Transverse colon (tissue), 4 donors: ENCODE results near the gene EFHB.

Source experiments
- CTCF ChIP-seq, 5 experiments: fragments of 200-600 bp in 3 of 5; fragments of 450-650 bp in 2 of 5; sonication (generic) in 3 of 5; IDR thresholded peaks; 1 replicate in 2 of 5; 2 replicates in 3 of 5; pipeline ENCODE4 v1.5.1; 2016 to 2017; ENCODE audit warnings: antibody characterized with exemption in 5 of 5, inconsistent platforms in 3 of 5, mild to moderate bottlenecking in 2 of 5, moderate library complexity in 1 of 5
- EP300 ChIP-seq: sonication (generic); formaldehyde crosslinking; IDR thresholded peaks from one replicate; pipeline ENCODE4 v1.6.1; 2017; ENCODE audit warnings: antibody characterized with exemption, low read depth
- POLR2A ChIP-seq: fragments of 450-650 bp; IDR thresholded peaks from one replicate; pipeline ENCODE4 v1.6.1; 2016; ENCODE audit warnings: antibody characterized with exemption, mild to moderate bottlenecking, moderate library complexity
- POLR2AphosphoS5 ChIP-seq, 3 donors: sonication (generic); formaldehyde crosslinking; IDR thresholded peaks; one replicate each; pipeline ENCODE4 v1.6.1; 2016; ENCODE audit warnings: antibody characterized with exemption in 3 of 3

DNA sequence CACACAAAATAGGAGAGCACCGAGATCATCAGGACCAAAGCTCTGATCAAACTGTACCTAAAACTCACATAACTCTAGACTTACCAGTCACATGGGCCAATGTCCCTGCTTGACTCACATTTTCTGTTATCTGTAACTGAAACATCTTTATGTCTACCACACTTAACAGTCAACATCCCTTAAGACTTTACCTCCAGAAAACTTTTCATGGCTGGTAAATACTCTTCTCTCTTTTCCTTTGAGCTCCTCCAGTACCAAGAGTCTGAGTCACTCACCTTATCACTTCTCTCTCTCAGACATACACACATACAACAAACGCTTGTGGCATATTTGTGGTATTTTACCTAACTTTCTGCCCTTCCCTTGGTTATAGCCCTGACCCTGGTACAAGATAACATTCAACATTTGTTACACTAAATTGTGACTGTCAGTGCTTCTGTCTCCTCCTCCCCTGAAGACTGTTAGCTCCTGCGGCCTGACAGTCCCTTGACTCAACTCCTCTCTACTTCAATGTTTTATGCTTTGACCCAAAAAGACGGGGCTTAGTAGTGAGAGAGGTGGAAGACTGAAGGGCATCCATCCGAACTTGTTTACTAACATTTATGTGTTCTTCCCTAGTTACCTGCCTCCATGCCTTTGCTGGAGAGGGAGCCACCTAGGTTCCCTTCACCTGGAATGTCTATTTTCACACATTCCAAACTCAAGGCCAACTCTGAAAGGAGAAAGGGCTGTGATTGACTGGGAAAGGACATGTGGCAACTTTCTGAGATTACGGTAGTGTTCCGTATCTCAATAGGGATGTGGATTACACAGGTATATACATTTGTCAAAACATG lies 3.7 kb upstream of the EFHB start:
- TF ChIP-seq CTCF (IDR thresholded peaks at IDR 0.05) (no peak), POLR2A (no peak), POLR2AphosphoS5 (IDR thresholded peaks at IDR 0.05) (no peak), EP300 (no peak)
